Measurements from ENCODE around the gene OSBPL9. TPM values are rescaled to one million over a fixed set of nuclear protein-coding genes. Genes with fewer than 3 reads are reported as not detected.

Gene OSBPL9
- polyA plus RNA-seq, 3 donors = 25.5 to 34.0 (median 28.0) TPM

GRCh38 chr1:51745304-51745570 is 128.3 kb downstream of the OSBPL9 start:
- no peak overlapping the region for H3K27ac ChIP-seq (ENCODE audit: low read depth, low read length)

- 97 to 99% (median 98%) methylated on average over 3 of the region's 3 CpGs for WGBS, 3 donors
These were observed 132.3 kb downstream of the OSBPL9 start for GRCh38 chr1:51749151-51749550.

GRCh38 chr1:51750218-51750617 is 133.3 kb downstream of the OSBPL9 start:
- WGBS, 3 donors = 92 to 96% (median 95%) methylated on average over 3 of the region's 3 CpGs
- H3K27ac ChIP-seq (ENCODE audit: low read depth, low read length) = no peak overlapping the region

More at GRCh38 chr1:51749151-51749550, 132.3 kb downstream of the OSBPL9 start:
- H3K27ac ChIP-seq (ENCODE audit: low read depth, low read length) = no peak overlapping the region

- H3K27ac ChIP-seq (ENCODE audit: low read depth, low read length) = no peak overlapping the region
- 95 to 100% (median 100%) methylated on average over 1 of the region's 1 CpG for WGBS, 3 donors
These were observed 133.8 kb downstream of the OSBPL9 start for GRCh38 chr1:51750729-51751128.

- H3K27ac ChIP-seq (ENCODE audit: low read depth, low read length) = no peak overlapping the region
- WGBS, 3 donors = 87 to 97% (median 97%) methylated on average over 11 of the region's 11 CpGs
These were observed 135.4 kb downstream of the OSBPL9 start for GRCh38 chr1:51752073-51752948.

- H3K27ac ChIP-seq (ENCODE audit: low read depth, low read length) = no peak overlapping the region
These were observed 137.1 kb downstream of the OSBPL9 start for GRCh38 chr1:51753969-51754368.

GRCh38 chr1:51754666-51755065 is 137.8 kb downstream of the OSBPL9 start:
- H3K27ac ChIP-seq (ENCODE audit: low read depth, low read length) = no peak overlapping the region
- WGBS, 3 donors = 95 to 100% (median 98%) methylated on average over 3 of the region's 3 CpGs

GRCh38 chr1:51755437-51755836 is 138.5 kb downstream of the OSBPL9 start:
- H3K27ac ChIP-seq (ENCODE audit: low read depth, low read length) = no peak overlapping the region
- 97 to 98% (median 97%) methylated on average over 7 of the region's 7 CpGs for WGBS, 3 donors

- 64 to 98% (median 98%) methylated on average over 2 of the region's 2 CpGs for WGBS, 3 donors
- H3K27ac ChIP-seq (ENCODE audit: low read depth, low read length) = no peak overlapping the region
These were observed 139.4 kb downstream of the OSBPL9 start for GRCh38 chr1:51756290-51756689.

GRCh38 chr1:51758310-51758709 is 141.4 kb downstream of the OSBPL9 start:
- WGBS, 3 donors = 85 to 88% (median 85%) methylated on average over 4 of the region's 4 CpGs
- no peak overlapping the region for H3K27ac ChIP-seq (ENCODE audit: low read depth, low read length)

GRCh38 chr1:51760872-51761271 is 144.0 kb downstream of the OSBPL9 start:
- H3K27ac ChIP-seq (ENCODE audit: low read depth, low read length) = no peak overlapping the region
- WGBS, 3 donors = 90 to 95% (median 92%) methylated on average over 3 of the region's 3 CpGs

- WGBS, 3 donors = 92 to 95% (median 94%) methylated on average over 1 of the region's 1 CpG
These were observed 144.5 kb downstream of the OSBPL9 start for GRCh38 chr1:51761351-51761750.

GRCh38 chr1:51768971-51769588 is 152.2 kb downstream of the OSBPL9 start:
- 61 to 82% (median 74%) methylated on average over 6 of the region's 6 CpGs for WGBS, 3 donors
- H3K27ac ChIP-seq (ENCODE audit: low read depth, low read length) = no peak overlapping the region

More at GRCh38 chr1:51761351-51761750, 144.5 kb downstream of the OSBPL9 start:
- no peak overlapping the region for H3K27ac ChIP-seq (ENCODE audit: low read depth, low read length)

GRCh38 chr1:51776408-51776807 is 159.5 kb downstream of the OSBPL9 start:
- no peak overlapping the region for H3K27ac ChIP-seq (ENCODE audit: low read depth, low read length)

- WGBS, 3 donors = 95 to 97% (median 95%) methylated on average over 3 of the region's 3 CpGs
These were observed 164.0 kb downstream of the OSBPL9 start for GRCh38 chr1:51780927-51781326.

GRCh38 chr1:51784997-51785421 is 168.1 kb downstream of the OSBPL9 start:
- WGBS, 3 donors = 82 to 87% (median 85%) methylated on average over 4 of the region's 4 CpGs
- no peak overlapping the region for H3K27ac ChIP-seq (ENCODE audit: low read depth, low read length)

More at GRCh38 chr1:51780927-51781326, 164.0 kb downstream of the OSBPL9 start:
- H3K27ac ChIP-seq (ENCODE audit: low read depth, low read length) = no peak overlapping the region

GRCh38 chr1:51788938-51789337 is 172.0 kb downstream of the OSBPL9 start:
- WGBS, 3 donors = 68 to 81% (median 73%) methylated on average over 2 of the region's 2 CpGs
- H3K27ac ChIP-seq (ENCODE audit: low read depth, low read length) = no peak overlapping the region

GRCh38 chr1:51789342-51789741 is 172.4 kb downstream of the OSBPL9 start:
- H3K27ac ChIP-seq (ENCODE audit: low read depth, low read length) = no peak overlapping the region

GRCh38 chr1:51790385-51790784 is 173.5 kb downstream of the OSBPL9 start:
- WGBS, 3 donors = 91 to 93% (median 93%) methylated on average over 6 of the region's 6 CpGs
- H3K27ac ChIP-seq (ENCODE audit: low read depth, low read length) = no peak overlapping the region

More at GRCh38 chr1:51789342-51789741, 172.4 kb downstream of the OSBPL9 start:
- WGBS, 3 donors = 79 to 98% (median 86%) methylated on average over 1 of the region's 1 CpG

GRCh38 chr1:51791888-51792287 is 175.0 kb downstream of the OSBPL9 start:
- no peak overlapping the region for H3K27ac ChIP-seq (ENCODE audit: low read depth, low read length)
- 90 to 100% (median 95%) methylated on average over 1 of the region's 1 CpG for WGBS, 3 donors

Data from adipose tissue (tissue), 3 donors.